SK-N-SH (cell line): ENCODE measurements around the gene HDAC4.

Experiments
- CTCF ChIP-seq: fragments of 200-600 bp; sonication (generic); IDR thresholded peaks from 2 replicates; pipeline ENCODE4 v1.6.1; 2017; ENCODE audit warnings: antibody characterized with exemption, mild to moderate bottlenecking, moderate library complexity
- FOXM1 ChIP-seq: IDR thresholded peaks from 2 replicates; pipeline ENCODE4 v1.4.0; 2012; ENCODE audit warnings: low read depth, mild to moderate bottlenecking
- MAX ChIP-seq: IDR thresholded peaks from 2 replicates; pipeline ENCODE4 v1.4.0; 2012; ENCODE audit warnings: low read depth
- NRF1 ChIP-seq: IDR thresholded peaks from 2 replicates; pipeline ENCODE4 v1.6.1; 2012; ENCODE audit warnings: low read depth, mild to moderate bottlenecking, low read length
- PBX3 ChIP-seq: IDR thresholded peaks from 2 replicates; pipeline ENCODE4; 2012
- POLR2AphosphoS5 ChIP-seq: IDR thresholded peaks from 2 replicates; pipeline ENCODE4 v1.6.1; 2012; ENCODE audit warnings: low read depth, low read length
- REST ChIP-seq: IDR thresholded peaks from 2 replicates; pipeline ENCODE4 v1.6.1; 2012; ENCODE audit warnings: mild to moderate bottlenecking, low read depth, low read length, moderate library complexity
- TAF1 ChIP-seq: IDR thresholded peaks from 2 replicates; pipeline ENCODE4 v1.6.1; 2012; ENCODE audit warnings: low read depth, mild to moderate bottlenecking, low read length, moderate library complexity, borderline replicate concordance
- USF1 ChIP-seq: IDR thresholded peaks from 2 replicates; pipeline ENCODE4 v1.4.0; 2012; ENCODE audit warnings: low read depth, borderline replicate concordance
- YY1 ChIP-seq: IDR thresholded peaks from 2 replicates; pipeline ENCODE4 v1.4.0; 2012; ENCODE audit warnings: low read depth, mild to moderate bottlenecking

- TF ChIP-seq CTCF (no peak), PBX3 (no peak), YY1 (no peak), MAX (no peak), TAF1 (no peak), POLR2AphosphoS5 (no peak), USF1 (no peak), NRF1 (no peak), REST (no peak), FOXM1 (no peak)
These were observed 55.6 kb downstream of the HDAC4 start for GRCh38 chr2:239345251-239345650.
